Measurements from ENCODE around the gene RBM20. TPM values are rescaled to one million over a fixed set of nuclear protein-coding genes. Genes with fewer than 3 reads are reported as not detected.

The RBM20 gene
- total RNA-seq, 2 experiments from 2014 or later: 0.38 to 0.72 TPM

DNA sequence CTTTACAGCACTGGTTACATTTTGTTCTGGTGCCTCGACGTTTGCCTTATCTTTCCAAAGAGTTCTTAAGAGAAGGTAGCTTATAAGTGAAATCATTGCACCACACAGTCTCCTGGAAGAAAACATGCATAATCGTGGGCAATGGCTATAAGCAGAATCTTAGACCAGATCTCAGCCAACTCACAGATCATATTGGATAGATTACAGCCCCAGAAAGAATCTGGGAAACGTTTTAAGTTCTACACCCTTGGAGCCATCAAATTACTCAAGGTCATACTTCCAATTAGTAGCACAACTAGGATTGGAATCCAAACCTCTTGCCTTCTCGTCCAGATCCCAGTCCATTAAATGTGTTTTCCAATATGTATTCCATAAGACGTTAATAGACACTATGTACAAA, 218.8 kb downstream of the RBM20 start:
- H3K27me3 Mint-ChIP-seq: no peaks in the 10 kb centered on the region
- H3K9me3 Mint-ChIP-seq: peaks cover 3% of the 10 kb centered on the region
- TF ChIP-seq, protein P1, sequence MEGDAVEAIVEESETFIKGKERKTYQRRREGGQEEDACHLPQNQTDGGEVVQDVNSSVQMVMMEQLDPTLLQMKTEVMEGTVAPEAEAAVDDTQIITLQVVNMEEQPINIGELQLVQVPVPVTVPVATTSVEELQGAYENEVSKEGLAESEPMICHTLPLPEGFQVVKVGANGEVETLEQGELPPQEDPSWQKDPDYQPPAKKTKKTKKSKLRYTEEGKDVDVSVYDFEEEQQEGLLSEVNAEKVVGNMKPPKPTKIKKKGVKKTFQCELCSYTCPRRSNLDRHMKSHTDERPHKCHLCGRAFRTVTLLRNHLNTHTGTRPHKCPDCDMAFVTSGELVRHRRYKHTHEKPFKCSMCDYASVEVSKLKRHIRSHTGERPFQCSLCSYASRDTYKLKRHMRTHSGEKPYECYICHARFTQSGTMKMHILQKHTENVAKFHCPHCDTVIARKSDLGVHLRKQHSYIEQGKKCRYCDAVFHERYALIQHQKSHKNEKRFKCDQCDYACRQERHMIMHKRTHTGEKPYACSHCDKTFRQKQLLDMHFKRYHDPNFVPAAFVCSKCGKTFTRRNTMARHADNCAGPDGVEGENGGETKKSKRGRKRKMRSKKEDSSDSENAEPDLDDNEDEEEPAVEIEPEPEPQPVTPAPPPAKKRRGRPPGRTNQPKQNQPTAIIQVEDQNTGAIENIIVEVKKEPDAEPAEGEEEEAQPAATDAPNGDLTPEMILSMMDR (IDR thresholded peaks at IDR 0.05): no peak
- H3K4me1 Mint-ChIP-seq (ENCODE audit: low read depth): peaks cover 94% of the 10 kb centered on the region
- intact Hi-C loops (cut with micrococcal nuclease): no loop called here
- peak overlapping the region; percentile 96 for H3K27ac Mint-ChIP-seq
- ChIA-PET POLR2A (interaction anchor here (1.0 to 1.8 kb wide), 4 partner anchors 9 to 115 kb away, joined by 3 to 8 read pairs (median 6); partner anchors contain the start of gene PDCD4), CTCF (interaction anchor here (0.6 to 2.5 kb wide), 5 partner anchors 9 to 117 kb away, joined by 3 to 15 read pairs (median 4); partner anchors contain the start of gene PDCD4)
- peaks cover 17% of the 10 kb centered on the region for H3K36me3 Mint-ChIP-seq (ENCODE audit: low read depth)
- H3K4me3 Mint-ChIP-seq: no peak overlapping the region
- ATAC-seq (no peak), DNase-seq (no peak)

DNA sequence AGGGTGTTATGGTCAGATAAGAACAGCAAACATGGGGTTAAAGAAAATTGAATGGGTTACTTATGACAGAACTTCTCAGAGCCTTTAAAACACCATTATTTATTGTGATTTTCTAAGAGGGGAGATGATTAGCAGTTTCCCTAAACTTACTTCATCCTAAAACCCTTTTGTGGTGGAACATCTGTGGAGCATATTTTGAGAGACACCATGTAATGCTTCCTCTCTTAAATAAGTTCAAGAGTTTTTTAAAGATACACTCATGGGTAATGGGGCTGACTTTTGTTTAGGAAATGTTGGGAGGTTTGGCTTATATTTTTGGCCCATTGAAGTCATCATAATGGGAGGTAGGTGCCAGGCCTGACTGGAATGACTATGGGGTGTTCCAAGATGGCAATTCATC, 219.2 kb downstream of the RBM20 start:
- ChIA-PET POLR2A (interaction anchor here (1.2 to 1.4 kb wide), 2 partner anchors 8 to 12 kb away, joined by 4 to 7 read pairs; partner anchors contain the start of gene PDCD4), CTCF (interaction anchor here (1.1 to 2.5 kb wide), 3 partner anchors 8 to 117 kb away, joined by 4 to 15 read pairs (median 8); partner anchors contain the start of gene PDCD4)
- Mint-ChIP-seq H3K4me3 (no peak overlapping the region), H3K27me3 (no peaks in the 10 kb centered on the region), H3K36me3 (ENCODE audit: low read depth) (peaks cover 14% of the 10 kb centered on the region), H3K4me1 (ENCODE audit: low read depth) (peaks cover 94% of the 10 kb centered on the region), H3K9me3 (peaks cover 3% of the 10 kb centered on the region), H3K27ac (peak overlapping the region; percentile 96)
- ATAC-seq (no peak), DNase-seq (no peak)
- TF ChIP-seq, protein P1 (IDR thresholded peaks at IDR 0.05): no peak
- intact Hi-C loops (cut with micrococcal nuclease): no loop called here

DNA sequence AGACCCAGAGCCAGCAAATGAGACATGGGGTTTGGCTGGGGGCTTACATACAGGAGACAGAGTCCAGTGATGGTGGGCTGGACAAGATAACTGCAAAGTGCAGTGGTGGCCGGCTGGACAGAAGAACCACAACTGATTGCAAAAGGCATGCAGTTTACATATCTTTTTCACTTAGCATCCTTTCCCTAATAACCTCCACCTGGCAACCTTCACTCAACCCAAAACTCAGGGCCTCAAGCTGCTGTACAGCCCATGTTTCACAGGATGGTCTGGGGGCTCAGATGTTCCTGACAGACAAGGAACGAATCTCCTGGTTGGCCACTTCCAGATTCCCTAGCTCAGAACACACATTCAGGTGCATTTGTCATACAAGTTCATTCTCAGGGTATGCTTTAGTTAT, 219.8 kb downstream of the RBM20 start:
- ChIA-PET CTCF (interaction anchor here (0.9 to 1.5 kb wide), 4 partner anchors 16 to 83 kb away, joined by 3 to 8 read pairs (median 4); no protein-coding TSS in a partner anchor), POLR2A (interaction anchor here (0.7 to 2.6 kb wide), 7 partner anchors 12 to 220 kb away, joined by 3 to 8 read pairs (median 4); partner anchors contain the start of gene RBM20)
- Mint-ChIP-seq H3K27me3 (no peaks in the 10 kb centered on the region), H3K36me3 (ENCODE audit: low read depth) (peaks cover 12% of the 10 kb centered on the region), H3K4me3 (no peak overlapping the region), H3K4me1 (ENCODE audit: low read depth) (peaks cover 96% of the 10 kb centered on the region), H3K27ac (peak overlapping the region; percentile 96), H3K9me3 (peaks cover 3% of the 10 kb centered on the region)
- TF ChIP-seq, protein P1 (IDR thresholded peaks at IDR 0.05): no peak
- intact Hi-C loops (cut with micrococcal nuclease): no loop called here
- DNase-seq (no peak), ATAC-seq (no peak)

DNA sequence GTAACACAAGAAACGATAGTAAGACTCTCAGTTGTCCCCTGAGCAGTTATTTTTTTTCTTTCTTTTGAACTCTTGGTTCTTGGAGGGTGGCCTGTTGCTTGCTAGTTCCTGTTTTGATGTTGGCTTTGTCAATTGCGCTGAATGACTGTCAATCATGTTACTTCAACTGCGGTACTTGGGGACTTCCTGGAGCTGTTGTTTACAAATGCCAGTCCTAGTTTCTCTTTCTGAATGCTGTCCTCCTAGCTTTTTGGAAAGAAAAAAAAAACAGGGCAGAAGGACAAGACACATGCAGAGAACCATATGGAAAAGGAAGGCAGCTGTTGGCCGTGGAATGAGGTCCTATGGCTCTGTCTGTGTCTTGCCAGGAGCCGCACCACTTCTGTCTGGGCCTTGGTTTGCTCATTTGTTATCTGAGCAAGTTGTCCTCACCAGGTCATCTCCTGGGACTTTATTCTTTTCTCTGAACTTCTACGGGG, 220.6 kb downstream of the RBM20 start:
- Mint-ChIP-seq H3K9me3 (peaks cover 3% of the 10 kb centered on the region), H3K27me3 (no peaks in the 10 kb centered on the region), H3K27ac (peak overlapping the region; percentile 96), H3K36me3 (ENCODE audit: low read depth) (peaks cover 14% of the 10 kb centered on the region), H3K4me3 (peak overlapping the region; percentile 67), H3K4me1 (ENCODE audit: low read depth) (peaks cover 96% of the 10 kb centered on the region)
- TF ChIP-seq, protein P1 (IDR thresholded peaks at IDR 0.05): no peak
- DNase-seq (peak; percentile 65), ATAC-seq (peak; percentile 69)
- POLR2A ChIA-PET: interaction anchor here (0.7 to 2.6 kb wide), 10 partner anchors 13 to 221 kb away, joined by 3 to 8 read pairs (median 4); partner anchors contain the start of gene RBM20
- CTCF ChIA-PET: interaction anchor here (0.9 to 2.5 kb wide), 7 partner anchors 12 to 84 kb away, joined by 3 to 8 read pairs (median 4); no protein-coding TSS in a partner anchor
- intact Hi-C loops (cut with micrococcal nuclease): loop anchor here (5.0 kb wide), 1 partner anchor 92 kb away; no protein-coding TSS in a partner anchor
